ENCODE measurements around the gene NLRP12.
"Not testable (repeated sequence)": the region's sequence is repeated elsewhere in the genome, so short reads cannot be mapped to it uniquely, and the experiment has no call there.

The NLRP12 gene

DNA sequence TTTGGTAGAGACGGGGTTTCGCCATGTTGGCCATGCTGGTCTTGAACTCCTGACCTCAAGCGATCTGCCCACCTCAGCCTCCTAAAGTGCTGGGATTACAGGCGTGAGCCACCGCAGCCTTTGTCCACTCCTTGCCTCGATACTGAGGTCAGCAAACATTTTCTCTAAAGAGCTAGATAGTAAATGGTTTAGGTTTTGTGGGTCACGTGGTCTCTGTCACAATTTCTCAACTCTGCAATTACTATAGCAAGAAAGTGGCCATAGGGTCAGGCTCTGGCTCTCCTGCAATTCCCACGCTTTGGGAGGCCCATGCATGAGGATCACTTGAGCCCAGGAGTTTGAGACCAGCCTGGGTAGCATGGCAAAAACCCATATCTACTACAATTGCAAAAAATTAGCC lies 42.8 kb downstream of the NLRP12 start:
- DNase-seq (ENCODE audit: low read depth in 1 of 2, low spot score in 1 of 2): not testable (repeated sequence)

DNA sequence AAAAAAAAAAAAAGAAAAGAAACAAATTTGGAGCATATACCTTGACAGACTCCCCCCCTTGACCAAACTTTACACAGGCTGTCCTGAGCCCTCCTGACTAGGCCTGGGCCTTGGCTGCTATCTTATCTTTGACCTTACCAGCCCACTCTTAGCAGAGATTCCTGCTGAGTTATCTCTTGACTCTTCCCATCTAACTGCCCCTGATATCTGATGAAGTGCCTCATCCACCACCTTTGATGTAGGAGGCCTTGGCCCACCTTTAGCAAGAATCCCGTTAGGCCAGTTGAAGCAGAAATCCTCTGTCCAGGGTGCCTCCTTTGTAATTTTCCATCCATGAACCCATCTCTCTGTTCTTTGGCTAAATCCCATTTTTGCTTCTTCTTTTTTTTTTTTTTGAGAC lies 43.6 kb downstream of the NLRP12 start:
- no peak for DNase-seq (ENCODE audit: low read depth in 1 of 2, low spot score in 1 of 2)

DNA sequence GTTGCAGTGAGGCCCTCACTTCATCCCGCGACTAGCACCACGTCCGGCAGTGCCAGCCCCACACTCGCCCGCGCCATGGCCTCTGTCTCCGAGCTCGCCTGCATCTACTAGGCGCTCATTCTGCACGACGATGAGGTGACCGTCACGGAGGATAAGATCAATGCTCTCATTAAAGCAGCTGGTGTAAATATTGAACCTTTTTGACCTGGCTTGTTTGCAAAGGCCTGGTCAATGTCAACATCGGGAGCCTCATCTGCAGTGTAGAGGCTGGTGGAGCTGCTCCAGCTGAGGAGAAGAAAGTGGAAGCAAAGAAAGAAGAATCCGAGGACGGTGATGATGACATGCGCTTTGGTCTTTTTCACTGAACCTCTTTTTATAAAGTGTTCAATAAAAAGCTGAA lies 48.6 kb downstream of the NLRP12 start:
- no peak for DNase-seq (ENCODE audit: low read depth in 1 of 2, low spot score in 1 of 2)

DNA sequence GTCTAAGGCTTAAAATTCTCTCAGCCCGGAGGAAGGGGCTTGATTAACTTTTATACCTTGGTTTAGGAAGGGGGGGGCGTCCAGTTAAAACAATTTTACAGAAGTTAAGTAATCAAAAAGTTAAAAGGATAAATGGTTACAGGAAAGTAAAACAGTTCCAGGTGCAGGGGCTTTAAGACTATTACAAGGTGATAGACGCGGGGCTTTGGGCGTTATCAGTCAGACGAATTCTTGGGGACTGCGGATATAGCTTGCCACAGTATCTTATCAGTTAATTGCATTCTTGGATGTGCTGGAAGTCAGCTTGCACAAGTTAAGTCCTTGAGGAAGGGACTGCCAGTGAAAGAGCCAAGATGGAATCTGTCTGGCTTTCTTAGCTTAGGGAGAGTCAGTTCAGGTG lies 49.6 kb downstream of the NLRP12 start:
- not testable (repeated sequence) for DNase-seq (ENCODE audit: low read depth in 1 of 2, low spot score in 1 of 2)

DNA sequence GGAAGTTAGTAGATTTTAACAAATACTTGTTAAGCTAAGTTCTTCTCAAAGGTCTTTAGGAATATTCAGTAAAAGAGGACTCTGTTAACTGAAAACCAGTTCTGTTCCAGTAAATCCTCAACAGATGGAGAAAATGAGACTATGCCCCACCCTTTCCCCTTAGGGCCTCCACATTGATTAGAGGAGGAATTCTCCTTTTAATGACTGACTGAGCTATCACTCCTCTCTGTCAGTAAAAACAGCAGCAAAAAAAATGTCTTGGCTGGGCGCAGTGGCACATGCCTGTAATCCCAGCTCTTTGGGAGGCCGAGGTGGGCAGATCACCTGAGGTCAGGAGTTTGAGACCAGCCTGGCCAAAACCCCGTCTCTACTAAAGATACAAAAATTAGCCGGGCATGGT lies 50.1 kb downstream of the NLRP12 start:
- no peak for DNase-seq (ENCODE audit: low read depth in 1 of 2, low spot score in 1 of 2)

DNA sequence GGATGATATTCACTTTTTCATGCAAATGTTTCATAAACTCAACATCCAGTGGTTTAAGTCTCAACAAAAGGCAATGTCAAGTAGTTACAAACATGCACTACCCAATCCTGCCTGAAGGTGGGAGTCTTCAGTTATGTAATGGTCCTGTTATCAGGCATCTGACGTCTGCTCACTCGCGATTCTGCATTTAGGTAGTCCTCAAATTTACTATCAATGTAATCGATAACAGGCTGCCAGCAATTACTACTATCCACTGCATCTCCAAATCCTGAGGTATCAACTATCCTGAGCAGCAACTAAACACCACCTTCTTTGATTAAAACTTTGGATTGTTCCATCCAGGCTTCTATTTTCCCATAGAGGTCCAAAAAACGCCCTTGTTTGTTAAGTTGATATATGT lies 51.2 kb downstream of the NLRP12 start:
- no peak for DNase-seq (ENCODE audit: low read depth in 1 of 2, low spot score in 1 of 2)

DNA sequence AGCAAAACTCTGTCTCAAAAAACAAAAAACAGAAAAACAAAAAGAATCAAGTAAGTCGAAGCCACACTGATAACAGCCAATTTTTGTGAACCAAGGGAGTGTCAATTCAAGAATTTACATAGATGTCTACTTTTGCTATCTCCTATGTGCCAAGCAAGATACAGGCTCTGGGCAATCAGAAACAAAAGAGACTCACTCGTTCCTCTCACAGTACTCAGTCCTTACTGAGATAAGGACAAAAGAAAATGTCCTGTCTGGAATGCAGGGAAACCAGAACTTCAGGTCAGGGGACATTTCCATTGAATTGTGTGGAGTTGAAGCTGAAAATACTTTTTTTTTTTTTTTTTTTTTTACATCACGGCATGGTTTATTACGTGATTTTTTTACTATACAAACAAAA lies 53.0 kb downstream of the NLRP12 start:
- no peak for DNase-seq (ENCODE audit: low read depth in 1 of 2, low spot score in 1 of 2)

DNA sequence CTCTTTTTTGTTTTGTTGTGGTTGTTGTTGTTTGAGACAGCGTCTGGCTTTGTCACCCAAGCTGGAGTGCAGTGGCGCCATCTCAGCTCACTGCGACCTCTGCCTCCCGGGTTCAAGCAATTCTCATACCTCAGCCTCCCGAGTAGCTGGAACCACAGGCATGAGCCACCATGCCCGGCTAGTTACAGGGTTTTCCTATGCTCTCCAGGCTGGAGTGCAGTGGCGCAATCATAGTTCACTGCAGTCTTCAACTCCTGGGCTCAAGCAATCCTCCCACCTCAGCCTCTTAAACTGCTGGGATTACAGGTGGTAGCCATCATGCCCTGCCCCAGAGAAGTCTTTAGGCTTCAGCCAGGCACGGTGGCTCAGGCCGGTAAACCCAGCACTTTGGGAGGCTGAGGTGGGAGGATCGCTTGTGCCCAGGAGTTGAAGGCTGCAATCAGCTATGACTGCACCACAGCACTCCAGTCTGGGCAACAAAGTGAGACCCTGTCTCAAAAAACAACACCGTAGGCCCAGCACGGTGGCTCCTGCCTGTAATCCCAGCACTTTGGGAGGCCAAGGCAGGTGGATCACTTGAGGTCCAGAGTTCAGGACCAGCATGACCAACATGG lies 54.3 kb downstream of the NLRP12 start:
- not testable (repeated sequence) for DNase-seq (ENCODE audit: low read depth in 1 of 2, low spot score in 1 of 2)

DNA sequence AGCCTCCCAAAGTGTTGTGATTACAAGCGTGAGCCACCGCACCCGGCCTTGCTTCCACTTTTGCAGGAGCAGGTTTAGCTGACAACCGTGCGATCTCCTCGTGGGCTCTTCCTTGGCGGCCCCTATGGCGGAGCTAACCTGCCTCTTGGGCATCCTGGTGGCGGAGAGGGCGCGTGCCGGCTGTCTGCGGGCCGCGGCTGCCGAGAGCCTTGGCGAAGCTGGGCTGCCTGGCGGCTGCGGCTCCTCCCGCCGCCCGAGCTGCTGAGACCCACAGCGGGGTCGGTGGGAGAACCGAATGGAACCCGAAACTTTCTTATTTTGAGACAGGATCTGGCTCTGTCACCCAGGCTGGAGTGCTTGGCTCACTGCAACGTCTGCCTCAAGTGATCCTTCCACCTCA lies 55.7 kb downstream of the NLRP12 start:
- no peak for DNase-seq (ENCODE audit: low read depth in 1 of 2, low spot score in 1 of 2)

DNA sequence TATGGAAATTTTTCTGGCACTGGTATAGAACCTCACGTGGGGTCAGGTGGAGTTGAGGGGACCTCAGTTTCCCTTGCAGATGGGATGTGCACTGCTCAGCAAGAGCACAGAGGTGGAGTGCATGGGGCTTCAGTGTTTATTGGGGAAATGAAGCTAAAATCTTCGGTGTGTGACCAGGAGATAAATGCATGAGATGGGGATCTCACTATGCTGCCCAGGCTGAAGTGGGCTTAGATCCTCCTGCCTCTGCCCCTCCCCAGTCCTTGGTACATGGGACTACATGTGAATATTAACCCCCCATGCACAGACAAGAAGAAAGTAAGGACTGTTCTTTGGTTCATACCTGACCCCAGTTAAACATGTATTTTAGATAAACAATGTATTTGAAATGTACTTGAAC lies 65.1 kb downstream of the NLRP12 start:
- not testable (repeated sequence) for DNase-seq (ENCODE audit: low read depth in 1 of 2, low spot score in 1 of 2)
